CD14-positive monocyte (primary cell): Measurements from ENCODE around the gene SPRN. TPM values are rescaled to one million over a fixed set of nuclear protein-coding genes. Genes with fewer than 3 reads are reported as not detected.

Experiments
- DNase-seq, 3 donors: peaks; one replicate each; pipeline ENCODE4 v3.0.0-alpha.2; 2011 to 2022
- H2AFZ ChIP-seq: 2 replicates; pipeline ENCODE4 v1.6.0; 2012; ENCODE audit warnings: mild to moderate bottlenecking, low read depth, low read length, inconsistent platforms; ENCODE audit not compliant: insufficient read depth, poor library complexity, severe bottlenecking
- H3K27ac ChIP-seq, 2 donors: 1 replicate in 1 of 2; 2 replicates in 1 of 2; pipeline ENCODE4 v1.5.1; 2012 to 2013; ENCODE audit warnings: low read length in 2 of 2, control low read depth in 1 of 2, inconsistent platforms in 1 of 2, low read depth in 1 of 2, mild to moderate bottlenecking in 1 of 2
- H3K27me3 ChIP-seq, 2 donors: one replicate each; pipeline versions ENCODE4 v1.6.0 to v1.6.1; 2011 to 2013; ENCODE audit warnings: low read length in 2 of 2; ENCODE audit not compliant: control insufficient read depth in 2 of 2, insufficient read depth in 2 of 2
- H3K36me3 ChIP-seq, 2 donors: replicated peaks in 1 of 2; 1 replicate in 1 of 2; 2 replicates in 1 of 2; pipeline versions ENCODE4 v1.5.1 to v1.6.1; 2012 to 2013; ENCODE audit warnings: low read length in 2 of 2, control low read depth in 1 of 2, inconsistent platforms in 1 of 2, mild to moderate bottlenecking in 1 of 2; ENCODE audit not compliant: insufficient read depth in 2 of 2, control insufficient read depth in 1 of 2
- H3K4me1 ChIP-seq, 2 donors: 1 replicate in 1 of 2; 2 replicates in 1 of 2; pipeline versions ENCODE4 v1.5.1 to v1.6.1; 2012 to 2013; ENCODE audit warnings: low read length in 2 of 2, control low read depth in 1 of 2, inconsistent platforms in 1 of 2, mild to moderate bottlenecking in 1 of 2, moderate library complexity in 1 of 2; ENCODE audit not compliant: insufficient read depth in 2 of 2, control insufficient read depth in 1 of 2
- H3K4me2 ChIP-seq: replicated peaks from 2 replicates; pipeline ENCODE3; 2012; ENCODE audit warnings: low read length, moderate library complexity, mild to moderate bottlenecking; ENCODE audit not compliant: poor library complexity, severe bottlenecking; ENCODE audit errors: extremely low read depth
- H3K4me3 ChIP-seq, 3 experiments: fragments of 200-600 bp in 1 of 3; sonication (generic) in 1 of 3; replicated peaks in 1 of 3; 1 replicate in 2 of 3; 2 replicates in 1 of 3; pipeline ENCODE4 v1.5.1; 2011 to 2013; ENCODE audit warnings: low read length in 3 of 3, mild to moderate bottlenecking in 3 of 3, control low read depth in 2 of 3, low read depth in 2 of 3, inconsistent platforms in 1 of 3, moderate library complexity in 1 of 3
- H3K79me2 ChIP-seq: 2 replicates; pipeline ENCODE4 v1.6.0; 2012; ENCODE audit warnings: mild to moderate bottlenecking, control low read depth, inconsistent platforms, low read length, moderate library complexity; ENCODE audit not compliant: insufficient read depth
- H3K9ac ChIP-seq: 2 replicates; pipeline ENCODE4 v1.6.0; 2017; ENCODE audit warnings: low read length, mild to moderate bottlenecking; ENCODE audit not compliant: insufficient read depth, poor library complexity, severe bottlenecking
- H3K9me3 ChIP-seq, 2 donors: replicated peaks in 1 of 2; 1 replicate in 1 of 2; 2 replicates in 1 of 2; pipeline versions ENCODE4 v1.5.1 to v1.6.1; 2012 to 2013; ENCODE audit warnings: low read length in 2 of 2, control low read depth in 1 of 2; ENCODE audit not compliant: control insufficient read depth in 1 of 2, insufficient read depth in 1 of 2
- H4K20me1 ChIP-seq: 2 replicates; pipeline ENCODE4 v1.6.0; 2012; ENCODE audit warnings: mild to moderate bottlenecking, low read length, control low read depth, moderate library complexity; ENCODE audit not compliant: insufficient read depth
- H3K27ac Mint-ChIP-seq, 7 donors: one replicate each; pipeline ENCODE4 v1.8.0; 2020; ENCODE audit warnings: mild to moderate bottlenecking in 7 of 7, mixed read lengths in 7 of 7, moderate library complexity in 6 of 7, inconsistent platforms in 2 of 7
- H3K27me3 Mint-ChIP-seq, 3 donors: one replicate each; pipeline ENCODE4 v1.8.0; 2021 to 2022; ENCODE audit warnings: low read depth in 3 of 3, mild to moderate bottlenecking in 3 of 3, mixed read lengths in 3 of 3, moderate library complexity in 3 of 3, inconsistent platforms in 1 of 3
- H3K36me3 Mint-ChIP-seq, 2 donors: one replicate each; pipeline ENCODE4 v1.8.0; 2020; ENCODE audit warnings: mixed read lengths in 2 of 2, inconsistent platforms in 1 of 2, mild to moderate bottlenecking in 1 of 2
- H3K4me1 Mint-ChIP-seq: one replicate; pipeline ENCODE4 v1.8.0; 2020; ENCODE audit warnings: mild to moderate bottlenecking, mixed read lengths
- H3K4me3 Mint-ChIP-seq, 2 donors: one replicate each; pipeline ENCODE4 v1.8.0; 2020; ENCODE audit warnings: mild to moderate bottlenecking in 2 of 2, mixed read lengths in 2 of 2, moderate library complexity in 1 of 2
- H3K9me3 Mint-ChIP-seq, 7 donors: one replicate each; pipeline ENCODE4 v1.8.0; 2020 to 2022; ENCODE audit warnings: mixed read lengths in 7 of 7, mild to moderate bottlenecking in 6 of 7, moderate library complexity in 6 of 7, inconsistent platforms in 2 of 7
- CTCF ChIP-seq: fragments of 200-600 bp; IDR thresholded peaks from one replicate; pipeline ENCODE4 v1.8.0; 2022; ENCODE audit warnings: antibody characterized with exemption, mild to moderate bottlenecking
- WGBS: methylation state at CpG from one replicate; pipeline ENCODE4 v1.1.5; 2013; ENCODE audit warnings: missing lambda C conversion rate; ENCODE audit not compliant: insufficient coverage; 5-methylcytosine and 5-hydroxymethylcytosine counted together
- intact Hi-C, 2 donors: fragments of 100-400 bp; cut with micrococcal nuclease; formaldehyde crosslinking; loops; one replicate each; pipeline versions ENCODE4 v1.15.0 to v1.15.1; 2023
- polyA plus RNA-seq, 3 donors: library from polyadenylated mRNA; depleted of rRNA in 1 of 3; unstranded in 2 of 3; stranded (reverse) in 1 of 3; fragments of 300-500 nt in 2 of 3; fragments of >200 nt in 1 of 3; fragmentation: Illumina TruSeq in 2 of 3; gene quantifications; 1 replicate in 2 of 3; 2 replicates in 1 of 3; pipeline ENCODE4 v1.2.3, GENCODE V29; 2012 to 2021

The SPRN gene
- polyA plus RNA-seq, 3 donors = not detected

GRCh38 chr10:133400624-133401424 is 23.6 kb downstream of the SPRN start:
- no peak for DNase-seq
- peaks cover 77 to 89% of the 10 kb centered on the region in 2 donors for H3K36me3 Mint-ChIP-seq
- H3K4me1 Mint-ChIP-seq = peaks cover 1% of the 10 kb centered on the region
- peaks cover 0 to 3% (median 0%) of the 10 kb centered on the region in 7 donors for H3K9me3 Mint-ChIP-seq
- Histone ChIP-seq H4K20me1 (no peaks in the 10 kb centered on the region), H3K27ac (peak overlapping the region in 1 of 2 donors; percentile 65), H2AFZ (no peak overlapping the region), H3K9me3 (no peaks in the 10 kb centered on the region), H3K9ac (no peak overlapping the region), H3K4me3 (no peak overlapping the region), H3K79me2 (peaks cover 9% of the 10 kb centered on the region), H3K36me3 (peaks cover 50 to 96% of the 10 kb centered on the region in 2 donors), H3K4me2 (no peak overlapping the region), H3K4me1 (no peaks in the 10 kb centered on the region), H3K27me3 (no peaks in the 10 kb centered on the region)
- TF ChIP-seq CTCF = no peak
- WGBS = 92% methylated on average over 3 of the region's 10 CpGs
- peak overlapping the region in 1 of 2 donors; percentile 32 for H3K4me3 Mint-ChIP-seq
- H3K27me3 Mint-ChIP-seq = peaks cover 0 to 3% (median 0%) of the 10 kb centered on the region in 3 donors
- H3K27ac Mint-ChIP-seq = peak overlapping the region in 5 of 7 donors; percentile 47 to 75 (median 51)
- intact Hi-C loops = no loop called here

- peaks cover 13% of the 10 kb centered on the region for H3K4me1 Mint-ChIP-seq
- Histone ChIP-seq H3K27ac (no peak overlapping the region), H2AFZ (no peak overlapping the region), H3K79me2 (peaks cover 23% of the 10 kb centered on the region), H3K9me3 (no peaks in the 10 kb centered on the region), H3K9ac (no peak overlapping the region), H4K20me1 (no peaks in the 10 kb centered on the region), H3K4me2 (no peak overlapping the region), H3K27me3 (no peaks in the 10 kb centered on the region), H3K4me1 (peaks cover 9 to 12% of the 10 kb centered on the region in 2 donors), H3K4me3 (no peak overlapping the region), H3K36me3 (peaks cover 46 to 82% of the 10 kb centered on the region in 2 donors)
- H3K4me3 Mint-ChIP-seq = no peak overlapping the region
- H3K36me3 Mint-ChIP-seq = peaks cover 60 to 73% of the 10 kb centered on the region in 2 donors
- peaks cover 0 to 3% (median 0%) of the 10 kb centered on the region in 7 donors for H3K9me3 Mint-ChIP-seq
- WGBS = 96% methylated on average over 17 of the region's 19 CpGs
- no peak overlapping the region for H3K27ac Mint-ChIP-seq
- intact Hi-C loops = no loop called here
- H3K27me3 Mint-ChIP-seq = peaks cover 0 to 3% (median 0%) of the 10 kb centered on the region in 3 donors
- TF ChIP-seq CTCF = no peak
- no peak for DNase-seq
Measured at GRCh38 chr10:133399123-133399601, 25.3 kb downstream of the SPRN start.
